ENCODE measurements around the gene GTSE1. TPM values are rescaled to one million over a fixed set of nuclear protein-coding genes. Genes with fewer than 3 reads are reported as not detected.

The GTSE1 gene
- total RNA-seq, 2 donors from 2014 or later = 39.5 to 59.5 TPM

GRCh38 chr22:46346680-46347405, 50.2 kb downstream of the GTSE1 start:
- Histone ChIP-seq H3K9me3 (ENCODE audit: control insufficient read depth, low read length) (no peaks in the 10 kb centered on the region), H3K4me1 (ENCODE audit: control insufficient read depth, insufficient read depth, low read length) (no peaks in the 10 kb centered on the region), H3K27ac (ENCODE audit: low read depth, low read length) (no peak overlapping the region), H3K9ac (ENCODE audit: extremely low read depth, low read length, poor library complexity, severe bottlenecking) (no peak overlapping the region), H3K27me3 (ENCODE audit: control insufficient read depth, insufficient read depth, low read length, poor library complexity, severe bottlenecking) (no peaks in the 10 kb centered on the region), H3K4me3 (ENCODE audit: low read length) (no peak overlapping the region), H3K36me3 (ENCODE audit: control insufficient read depth, insufficient read depth, low read length) (peaks cover 90% of the 10 kb centered on the region)
- Mint-ChIP-seq H3K4me1 (no peaks in the 10 kb centered on the region), H3K27me3 (ENCODE audit: insufficient read depth) (no peaks in the 10 kb centered on the region), H3K9me3 (no peaks in the 10 kb centered on the region), H3K4me3 (no peak overlapping the region), H3K36me3 (ENCODE audit: low read depth) (peaks cover 83% of the 10 kb centered on the region), H3K27ac (no peak overlapping the region)
- WGBS, 2 experiments (ENCODE audit: insufficient coverage in 1 of 2, insufficient read length in 1 of 2) = 92 to 96% methylated on average over 11 to 18 of the region's 19 CpGs
- no peak for TF ChIP-seq CTCF (conservative IDR thresholded peaks at IDR 0.05)
- no peak for DNase-seq

- 95 to 100% methylated on average over 6 to 12 of the region's 12 CpGs for WGBS, 2 experiments (ENCODE audit: insufficient coverage in 1 of 2, insufficient read length in 1 of 2)
- no peaks in the 10 kb centered on the region for H3K27me3 ChIP-seq (ENCODE audit: control insufficient read depth, insufficient read depth, low read length, poor library complexity, severe bottlenecking)
- H3K4me3 ChIP-seq (ENCODE audit: low read length) = no peak overlapping the region
- TF ChIP-seq CTCF (conservative IDR thresholded peaks at IDR 0.05) = no peak
- Mint-ChIP-seq H3K4me1 (no peaks in the 10 kb centered on the region), H3K27ac (no peak overlapping the region), H3K36me3 (ENCODE audit: low read depth) (peaks cover 83% of the 10 kb centered on the region), H3K9me3 (no peaks in the 10 kb centered on the region), H3K27me3 (ENCODE audit: insufficient read depth) (no peaks in the 10 kb centered on the region), H3K4me3 (no peak overlapping the region)
- H3K4me1 ChIP-seq (ENCODE audit: control insufficient read depth, insufficient read depth, low read length) = no peaks in the 10 kb centered on the region
- DNase-seq = no peak
- H3K9me3 ChIP-seq (ENCODE audit: control insufficient read depth, low read length) = no peaks in the 10 kb centered on the region
- H3K9ac ChIP-seq (ENCODE audit: extremely low read depth, low read length, poor library complexity, severe bottlenecking) = no peak overlapping the region
- H3K36me3 ChIP-seq (ENCODE audit: control insufficient read depth, insufficient read depth, low read length) = peaks cover 91% of the 10 kb centered on the region
- H3K27ac ChIP-seq (ENCODE audit: low read depth, low read length) = no peak overlapping the region
These were observed 51.0 kb downstream of the GTSE1 start for GRCh38 chr22:46347646-46348045.

- H3K4me3 Mint-ChIP-seq = no peak overlapping the region
- H3K27ac Mint-ChIP-seq = no peak overlapping the region
- no peaks in the 10 kb centered on the region for H3K4me1 Mint-ChIP-seq
- H3K9ac ChIP-seq (ENCODE audit: extremely low read depth, low read length, poor library complexity, severe bottlenecking) = no peak overlapping the region
- H3K27me3 Mint-ChIP-seq (ENCODE audit: insufficient read depth) = no peaks in the 10 kb centered on the region
- no peak for TF ChIP-seq CTCF (conservative IDR thresholded peaks at IDR 0.05)
- H3K27me3 ChIP-seq (ENCODE audit: control insufficient read depth, insufficient read depth, low read length, poor library complexity, severe bottlenecking) = no peaks in the 10 kb centered on the region
- no peaks in the 10 kb centered on the region for H3K9me3 Mint-ChIP-seq
- no peak overlapping the region for H3K27ac ChIP-seq (ENCODE audit: low read depth, low read length)
- H3K4me3 ChIP-seq (ENCODE audit: low read length) = no peak overlapping the region
- H3K36me3 Mint-ChIP-seq (ENCODE audit: low read depth) = peaks cover 80% of the 10 kb centered on the region
- DNase-seq = no peak
- H3K9me3 ChIP-seq (ENCODE audit: control insufficient read depth, low read length) = no peaks in the 10 kb centered on the region
- no peaks in the 10 kb centered on the region for H3K4me1 ChIP-seq (ENCODE audit: control insufficient read depth, insufficient read depth, low read length)
- WGBS, 2 experiments (ENCODE audit: insufficient coverage in 1 of 2, insufficient read length in 1 of 2) = 96 to 97% methylated on average over 10 to 15 of the region's 15 CpGs
- peaks cover 89% of the 10 kb centered on the region for H3K36me3 ChIP-seq (ENCODE audit: control insufficient read depth, insufficient read depth, low read length)
These were observed 51.5 kb downstream of the GTSE1 start for GRCh38 chr22:46348099-46348695.

Measured in endodermal cell (in vitro differentiated cells).